Cardiac fibroblast (primary cell): ENCODE measurements around the gene ALK.

Experiments used
- DNase-seq, 2 donors: peaks; one replicate each; pipeline versions ENCODE4 v3.0.0 to v3.0.0-alpha.2; 2010; ENCODE audit warnings: low read depth in 2 of 2
- H3K4me3 ChIP-seq, 2 donors: replicated peaks in 1 of 2; 1 replicate in 1 of 2; 2 replicates in 1 of 2; pipeline ENCODE4 v1.5.1; 2011; ENCODE audit warnings: low read depth in 2 of 2, low read length in 2 of 2, mild to moderate bottlenecking in 2 of 2, moderate library complexity in 1 of 2
- TF ChIP-seq, protein P1 (sequence below): IDR thresholded peaks from one replicate; pipeline ENCODE4 v1.5.1; 2011; ENCODE audit warnings: low read depth, mild to moderate bottlenecking, low read length, inconsistent platforms

Gene ALK

DNA sequence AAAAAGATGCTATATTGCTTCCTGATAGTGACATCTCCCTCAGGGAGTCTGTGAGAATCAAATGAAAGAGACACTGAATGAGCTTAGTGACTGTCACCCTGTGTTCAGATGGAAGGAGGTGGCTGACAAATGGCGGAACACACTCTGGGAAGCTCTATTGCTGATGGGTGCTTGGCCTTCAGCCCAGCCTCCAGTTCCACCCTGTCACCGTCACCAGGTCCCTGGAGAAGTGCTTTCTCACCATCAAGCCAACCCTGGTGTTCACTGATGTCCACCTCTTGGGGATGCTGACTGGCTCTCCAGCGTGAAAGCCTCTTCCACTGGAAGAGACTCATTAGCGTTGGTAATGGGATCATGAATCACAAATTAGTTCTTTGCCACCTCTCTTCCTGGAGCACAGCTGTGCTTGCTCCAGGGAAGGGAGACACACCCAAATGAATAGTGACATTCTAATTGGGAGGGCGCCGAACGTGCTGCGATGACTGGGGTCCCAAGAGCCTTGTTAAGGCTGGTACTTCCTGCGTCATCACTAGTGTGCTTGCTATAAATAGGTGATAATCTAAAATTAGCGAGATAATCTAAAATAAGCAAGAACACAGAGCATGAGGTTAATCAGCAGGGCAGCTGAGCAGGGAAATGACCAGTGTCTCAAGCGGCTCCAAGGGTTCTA is 652.2 kb downstream of the ALK start:
- TF ChIP-seq, protein P1, sequence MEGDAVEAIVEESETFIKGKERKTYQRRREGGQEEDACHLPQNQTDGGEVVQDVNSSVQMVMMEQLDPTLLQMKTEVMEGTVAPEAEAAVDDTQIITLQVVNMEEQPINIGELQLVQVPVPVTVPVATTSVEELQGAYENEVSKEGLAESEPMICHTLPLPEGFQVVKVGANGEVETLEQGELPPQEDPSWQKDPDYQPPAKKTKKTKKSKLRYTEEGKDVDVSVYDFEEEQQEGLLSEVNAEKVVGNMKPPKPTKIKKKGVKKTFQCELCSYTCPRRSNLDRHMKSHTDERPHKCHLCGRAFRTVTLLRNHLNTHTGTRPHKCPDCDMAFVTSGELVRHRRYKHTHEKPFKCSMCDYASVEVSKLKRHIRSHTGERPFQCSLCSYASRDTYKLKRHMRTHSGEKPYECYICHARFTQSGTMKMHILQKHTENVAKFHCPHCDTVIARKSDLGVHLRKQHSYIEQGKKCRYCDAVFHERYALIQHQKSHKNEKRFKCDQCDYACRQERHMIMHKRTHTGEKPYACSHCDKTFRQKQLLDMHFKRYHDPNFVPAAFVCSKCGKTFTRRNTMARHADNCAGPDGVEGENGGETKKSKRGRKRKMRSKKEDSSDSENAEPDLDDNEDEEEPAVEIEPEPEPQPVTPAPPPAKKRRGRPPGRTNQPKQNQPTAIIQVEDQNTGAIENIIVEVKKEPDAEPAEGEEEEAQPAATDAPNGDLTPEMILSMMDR = no peak
- DNase-seq = no peak
- H3K4me3 ChIP-seq = no peak overlapping the region

DNA sequence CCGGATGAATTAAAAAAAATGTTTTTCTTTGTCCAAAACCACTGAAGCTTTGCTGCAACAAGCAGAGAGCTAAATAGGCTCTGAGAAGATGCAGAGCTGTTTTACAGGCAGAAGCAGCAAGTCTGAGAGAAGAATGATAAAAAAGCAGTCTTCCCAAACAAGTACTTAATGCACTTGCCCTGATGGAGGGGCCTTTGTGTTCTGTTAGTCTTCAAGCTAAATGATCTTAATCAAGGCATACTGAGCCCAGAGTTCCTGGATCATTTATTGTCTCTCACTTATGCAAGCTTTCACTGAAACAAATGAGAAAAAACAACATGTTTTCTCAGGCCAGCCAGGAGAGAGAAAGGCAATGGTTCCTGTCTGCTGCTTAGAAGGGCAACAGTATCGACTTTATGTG is 653.7 kb downstream of the ALK start:
- TF ChIP-seq, protein P1 = no peak
- no peak for DNase-seq
- H3K4me3 ChIP-seq = no peak overlapping the region

DNA sequence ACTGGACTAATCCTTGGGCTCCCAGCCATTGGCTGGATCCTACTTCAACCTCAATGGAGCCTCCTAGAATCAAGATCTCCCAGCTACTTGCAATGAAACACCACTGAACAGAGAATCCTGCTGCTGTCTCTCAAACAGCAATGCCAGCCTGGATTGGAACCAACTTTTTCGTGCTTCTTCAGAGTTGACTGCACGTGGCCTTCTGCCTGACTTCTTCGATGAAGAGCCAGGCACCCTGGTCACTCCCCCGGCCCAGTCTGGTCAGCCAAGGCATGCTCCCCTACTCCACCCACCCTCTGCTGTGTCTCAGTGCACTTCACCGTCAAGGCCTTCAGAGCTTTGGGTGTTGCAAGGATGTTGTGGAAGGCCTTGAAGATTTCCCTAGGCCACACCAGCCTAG is 657.5 kb downstream of the ALK start:
- no peak for DNase-seq
- H3K4me3 ChIP-seq = no peak overlapping the region
- TF ChIP-seq, protein P1 = no peak

DNA sequence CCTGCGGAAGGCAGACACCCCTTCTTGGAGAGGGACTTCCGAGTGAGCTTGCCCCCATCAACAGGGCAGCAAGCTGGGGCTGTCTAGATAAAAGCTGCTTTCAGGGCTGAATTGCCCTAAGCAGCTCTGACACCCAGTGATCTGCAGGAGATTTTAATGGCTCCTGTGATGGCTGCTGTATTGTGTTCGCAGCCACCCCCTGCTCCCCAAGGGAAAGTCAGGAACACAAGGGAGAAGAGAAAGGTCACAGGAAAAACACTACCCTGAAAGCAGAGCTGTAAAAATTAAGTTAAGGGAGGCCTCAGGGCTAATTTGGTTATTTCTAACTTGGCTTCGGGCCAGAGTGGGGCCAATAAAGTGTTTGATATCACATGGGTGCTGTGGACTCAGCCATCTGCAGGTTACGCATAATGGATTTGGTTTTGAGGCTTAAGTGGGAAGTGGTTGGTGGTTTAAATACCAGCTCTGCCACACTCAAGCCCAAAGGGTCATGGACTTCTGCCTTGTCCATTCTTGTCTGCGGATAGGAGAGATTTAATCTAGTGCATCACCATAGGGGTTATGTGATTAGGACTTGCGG is 658.6 kb downstream of the ALK start:
- no peak overlapping the region for H3K4me3 ChIP-seq
- no peak for DNase-seq
- TF ChIP-seq, protein P1 = no peak

DNA sequence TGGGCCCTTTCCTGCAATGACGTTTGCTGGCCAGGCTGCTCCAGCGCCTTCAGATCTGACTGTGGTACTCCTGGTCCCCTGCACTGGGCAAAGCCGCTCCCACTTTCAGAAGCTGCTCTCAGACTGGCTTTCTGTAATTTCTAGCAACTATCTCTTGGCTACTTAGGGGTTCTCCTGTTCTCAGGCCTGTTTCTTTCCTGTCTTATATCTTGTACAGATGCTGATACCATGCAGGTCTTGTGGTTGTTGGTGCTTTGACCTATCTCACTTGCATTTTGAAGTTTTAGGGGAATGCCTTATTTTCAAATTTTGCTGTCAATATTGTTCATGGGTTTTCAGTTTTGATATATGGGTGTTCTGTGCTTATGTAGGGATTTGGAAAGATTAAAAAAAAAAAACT is 660.4 kb downstream of the ALK start:
- no peak overlapping the region for H3K4me3 ChIP-seq
- DNase-seq = no peak
- TF ChIP-seq, protein P1 = no peak

DNA sequence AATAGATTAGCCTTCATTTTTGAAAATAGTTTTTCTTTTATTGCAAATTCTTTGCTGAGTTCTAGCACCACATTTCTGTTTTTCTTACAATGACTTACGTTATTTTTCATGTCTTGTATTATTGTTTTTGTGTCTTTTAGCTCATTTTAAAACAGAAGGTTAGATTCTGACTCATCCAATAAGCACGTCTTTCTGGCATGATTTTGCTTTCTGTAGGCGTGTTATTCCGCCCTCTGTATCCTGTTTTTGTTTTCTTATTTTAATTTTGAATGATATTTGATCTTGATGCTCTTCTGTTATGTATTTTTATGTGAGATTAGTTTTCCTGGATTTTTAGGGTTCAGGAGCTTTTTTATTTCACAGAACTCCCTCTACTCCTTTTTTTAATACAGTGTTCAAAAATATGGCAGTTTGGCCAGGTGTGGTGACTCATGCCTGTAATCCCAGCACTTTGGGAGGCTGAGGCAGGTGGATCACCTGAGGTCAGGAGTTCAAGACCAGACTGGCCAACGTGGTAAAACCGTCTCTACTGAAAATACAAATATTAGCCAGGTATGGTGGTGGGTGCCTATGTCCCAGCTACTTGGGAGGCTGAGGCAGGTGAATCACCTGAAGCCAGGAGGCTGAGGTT is 661.1 kb downstream of the ALK start:
- DNase-seq = peak; percentile 66 to 88
- H3K4me3 ChIP-seq = no peak overlapping the region
- TF ChIP-seq, protein P1 = no peak

DNA sequence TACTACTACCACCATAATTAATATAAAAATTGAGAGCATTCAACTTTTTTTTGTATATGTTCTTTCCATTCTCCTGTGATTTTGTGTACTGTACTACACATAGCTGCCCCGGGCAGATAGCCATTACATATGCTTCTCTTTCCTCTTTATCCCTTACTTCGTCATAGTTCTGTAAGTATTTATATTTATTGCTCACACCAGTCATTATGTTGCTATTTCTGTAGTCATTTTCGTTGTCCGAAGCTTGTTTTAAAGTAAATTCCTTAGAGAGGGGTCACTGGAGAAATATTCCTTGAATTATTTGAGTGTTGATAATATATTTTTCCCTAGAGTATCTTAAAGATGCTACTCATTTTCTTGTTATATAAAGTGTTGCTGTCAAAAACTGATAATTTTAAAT is 662.2 kb downstream of the ALK start:
- DNase-seq = peak in 1 of 2 donors; percentile 76
- no peak overlapping the region for H3K4me3 ChIP-seq
- TF ChIP-seq, protein P1 = no peak
